Natural killer cell (primary cell): ENCODE results near the gene UPP2. TPM values are rescaled to one million over a fixed set of nuclear protein-coding genes. Genes with fewer than 3 reads are reported as not detected.

Source experiments
- ATAC-seq, 3 donors: fragments of 150-1000 bp in 2 of 3; fragments of 200-7000 bp in 1 of 3; cut with Tn5 transposase; 1 replicate in 1 of 3; 2 replicates in 2 of 3; pipeline ENCODE4 v1.10.0; 2021; ENCODE audit warnings: mild to moderate bottlenecking in 2 of 3, moderate library complexity in 2 of 3
- DNase-seq, 2 donors: peaks; one replicate each; pipeline versions ENCODE4 v3.0.0 to v3.0.0-alpha.2; 2013 to 2021; ENCODE audit warnings: mixed read lengths in 1 of 2
- H3K27ac ChIP-seq: one replicate; pipeline ENCODE4 v1.5.1; 2013; ENCODE audit warnings: mild to moderate bottlenecking, low read length
- H3K27me3 ChIP-seq: one replicate; pipeline ENCODE4 v1.6.1; 2013; ENCODE audit warnings: low read length; ENCODE audit not compliant: control insufficient read depth, insufficient read depth
- H3K36me3 ChIP-seq: one replicate; pipeline ENCODE4 v1.6.1; 2013; ENCODE audit warnings: low read length; ENCODE audit not compliant: control insufficient read depth, insufficient read depth
- H3K4me1 ChIP-seq: one replicate; pipeline ENCODE4 v1.6.1; 2013; ENCODE audit warnings: low read length; ENCODE audit not compliant: control insufficient read depth, insufficient read depth
- H3K4me3 ChIP-seq: one replicate; pipeline ENCODE4 v1.5.1; 2013; ENCODE audit warnings: low read length
- H3K9me3 ChIP-seq: one replicate; pipeline ENCODE4 v1.6.1; 2013; ENCODE audit warnings: low read length; ENCODE audit not compliant: control insufficient read depth, insufficient read depth
- H3K27ac Mint-ChIP-seq, 2 donors: one replicate each; pipeline ENCODE4 v1.8.0; 2022; ENCODE audit warnings: mild to moderate bottlenecking in 2 of 2, mixed read lengths in 2 of 2, moderate library complexity in 1 of 2
- H3K27me3 Mint-ChIP-seq, 2 donors: one replicate each; pipeline ENCODE4 v1.8.0; 2022; ENCODE audit warnings: low read depth in 2 of 2, mixed read lengths in 2 of 2
- H3K36me3 Mint-ChIP-seq: one replicate; pipeline ENCODE4 v1.8.0; 2022; ENCODE audit warnings: mixed read lengths
- H3K4me1 Mint-ChIP-seq, 2 donors: one replicate each; pipeline ENCODE4 v1.8.0; 2022; ENCODE audit warnings: mixed read lengths in 2 of 2
- H3K4me3 Mint-ChIP-seq: one replicate; pipeline ENCODE4 v1.8.0; 2022; ENCODE audit warnings: mild to moderate bottlenecking, moderate library complexity, mixed read lengths
- H3K9me3 Mint-ChIP-seq, 2 donors: one replicate each; pipeline ENCODE4 v1.8.0; 2022; ENCODE audit warnings: mixed read lengths in 2 of 2
- CTCF ChIP-seq: fragments of 200-600 bp; IDR thresholded peaks from one replicate; pipeline ENCODE4 v1.8.0; 2022; ENCODE audit warnings: antibody characterized with exemption
- WGBS: methylation state at CpG from one replicate; pipeline ENCODE4 v1.1.7; 2013; ENCODE audit warnings: missing lambda C conversion rate; ENCODE audit not compliant: insufficient coverage; 5-methylcytosine and 5-hydroxymethylcytosine counted together
- intact Hi-C: fragments of 100-400 bp; cut with micrococcal nuclease; formaldehyde crosslinking; loops from one replicate; pipeline ENCODE4 v1.14.2; 2022
- total RNA-seq, 4 donors: library from RNA; stranded (reverse); fragments of 120-200 nt in 1 of 4; gene quantifications; one replicate each; pipeline versions ENCODE4 v1.2.3 to v1.2.4, GENCODE V29; 2013 to 2022

The UPP2 gene
- total RNA-seq, 3 donors from 2014 or later (not counting 1 experiment from before 2014, with no cell fraction given), result not detected

DNA sequence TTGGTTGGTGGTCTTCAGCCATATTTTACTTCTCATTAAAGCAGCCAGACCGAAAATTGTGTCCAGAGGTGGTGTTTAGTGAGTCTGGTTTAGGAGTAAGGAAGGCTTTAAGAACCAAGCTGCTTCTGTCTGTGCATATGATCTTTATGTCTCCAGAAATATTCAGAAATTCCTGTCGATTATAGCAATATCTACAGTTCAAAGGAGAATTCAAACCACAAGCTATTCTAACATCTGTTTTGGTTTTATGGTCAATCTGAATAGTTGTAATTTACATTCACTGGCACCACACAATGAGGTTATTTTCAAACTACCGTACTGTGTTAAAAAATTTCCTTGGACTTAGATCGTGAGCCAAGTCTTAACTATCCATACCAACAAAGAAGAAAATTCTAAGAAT lies 11.3 kb downstream of the UPP2 start:
- H3K4me3 ChIP-seq, result no peak overlapping the region
- intact Hi-C loops, result no loop called here

DNA sequence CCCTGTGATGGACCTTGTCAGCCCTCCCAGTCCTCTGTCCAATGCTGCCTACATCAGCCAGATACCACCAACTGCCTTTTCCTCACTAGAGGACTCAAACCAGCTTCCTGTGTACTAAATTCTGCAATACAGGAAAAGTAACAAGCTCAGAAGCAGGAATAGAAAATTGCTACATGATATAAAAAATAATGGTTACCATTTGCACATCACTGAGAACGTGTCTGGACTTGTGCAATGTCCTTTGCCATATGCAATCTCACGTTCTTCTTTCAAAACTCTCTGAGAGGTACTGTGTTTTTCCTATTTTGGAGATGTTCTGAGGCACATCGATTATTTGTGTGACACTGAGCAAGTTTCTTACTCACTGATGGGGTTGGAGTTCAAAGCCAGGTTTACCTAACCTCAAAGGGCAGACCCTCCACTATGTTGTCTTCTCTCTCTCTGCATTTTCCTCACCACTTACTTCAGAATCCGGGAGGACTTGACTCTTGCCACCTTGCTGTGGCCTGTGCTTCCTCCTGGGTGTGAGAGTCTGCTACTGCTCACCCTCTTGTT lies 12.1 kb downstream of the UPP2 start:
- H3K9me3 Mint-ChIP-seq, result peaks cover 0 to 5% of the 10 kb centered on the region in 2 donors
- DNase-seq, result no peak
- H3K4me1 Mint-ChIP-seq, result no peaks in the 10 kb centered on the region
- H3K4me3 Mint-ChIP-seq, result no peak overlapping the region
- H3K27me3 Mint-ChIP-seq, result peaks cover 0 to 3% of the 10 kb centered on the region in 2 donors
- TF ChIP-seq CTCF, result no peak
- intact Hi-C loops, result no loop called here
- Histone ChIP-seq H3K27ac (no peak overlapping the region), H3K36me3 (no peaks in the 10 kb centered on the region), H3K4me1 (no peaks in the 10 kb centered on the region), H3K27me3 (no peaks in the 10 kb centered on the region), H3K9me3 (no peaks in the 10 kb centered on the region), H3K4me3 (no peak overlapping the region)
- no peak overlapping the region for H3K27ac Mint-ChIP-seq
- no peak for ATAC-seq
- no peaks in the 10 kb centered on the region for H3K36me3 Mint-ChIP-seq
- WGBS, result 77% methylated on average over 4 of the region's 4 CpGs

More for the DNA sequence above, 11.3 kb downstream of the UPP2 start:
- no peaks in the 10 kb centered on the region for H3K36me3 ChIP-seq
- no peak overlapping the region for H3K27ac ChIP-seq
- WGBS, result 80% methylated on average over 2 of the region's 4 CpGs
- H3K9me3 Mint-ChIP-seq, result peaks cover 0 to 3% of the 10 kb centered on the region in 2 donors
- no peak overlapping the region for H3K27ac Mint-ChIP-seq
- H3K9me3 ChIP-seq, result no peaks in the 10 kb centered on the region
- no peaks in the 10 kb centered on the region for H3K27me3 ChIP-seq
- no peak for ATAC-seq
- no peak overlapping the region for H3K4me3 Mint-ChIP-seq
- no peaks in the 10 kb centered on the region for H3K36me3 Mint-ChIP-seq
- no peak for TF ChIP-seq CTCF
- DNase-seq, result no peak
- no peaks in the 10 kb centered on the region for H3K4me1 Mint-ChIP-seq
- H3K4me1 ChIP-seq, result no peaks in the 10 kb centered on the region
- peaks cover 0 to 3% of the 10 kb centered on the region in 2 donors for H3K27me3 Mint-ChIP-seq

DNA sequence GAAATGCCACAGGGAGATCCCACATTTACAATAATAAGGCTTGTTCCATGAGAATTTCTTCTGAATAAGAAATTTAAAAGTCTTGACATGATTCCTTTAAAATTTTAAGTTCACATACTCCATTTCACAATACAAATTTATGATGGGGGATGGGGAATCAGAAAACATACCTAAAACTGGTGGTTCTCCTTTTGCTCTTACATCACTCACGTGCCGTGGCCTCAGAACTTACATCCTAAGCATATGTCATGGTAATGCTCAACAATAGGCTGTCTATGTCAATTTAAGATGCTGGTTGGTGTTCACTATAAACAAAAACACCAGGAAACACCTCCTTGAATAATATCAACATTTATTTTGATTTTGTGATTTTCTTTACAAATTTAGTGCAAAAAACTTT lies 12.8 kb downstream of the UPP2 start:
- 100% methylated on average over 1 of the region's 2 CpGs for WGBS

More for the DNA sequence above, 12.8 kb downstream of the UPP2 start:
- peaks cover 0 to 5% of the 10 kb centered on the region in 2 donors for H3K9me3 Mint-ChIP-seq
- no peak overlapping the region for H3K27ac Mint-ChIP-seq
- no peak for ATAC-seq
- no peak overlapping the region for H3K4me3 Mint-ChIP-seq
- H3K4me1 Mint-ChIP-seq, result no peaks in the 10 kb centered on the region
- Histone ChIP-seq H3K9me3 (no peaks in the 10 kb centered on the region), H3K27me3 (no peaks in the 10 kb centered on the region), H3K27ac (no peak overlapping the region), H3K36me3 (no peaks in the 10 kb centered on the region), H3K4me1 (no peaks in the 10 kb centered on the region), H3K4me3 (no peak overlapping the region)
- TF ChIP-seq CTCF, result no peak
- intact Hi-C loops, result no loop called here
- H3K27me3 Mint-ChIP-seq, result peaks cover 0 to 3% of the 10 kb centered on the region in 2 donors
- no peaks in the 10 kb centered on the region for H3K36me3 Mint-ChIP-seq
- DNase-seq, result no peak
